Peyer's patch (tissue), 4 donors: ENCODE data around the gene OR51A7.

ENCODE experiments used
- POLR2A ChIP-seq, 2 donors: fragments of 450-650 bp; IDR thresholded peaks; one replicate each; pipeline ENCODE4 v1.5.1; 2017; ENCODE audit warnings: antibody characterized with exemption in 2 of 2, mild to moderate bottlenecking in 2 of 2, moderate library complexity in 2 of 2
- TF ChIP-seq, protein P1 (sequence below), 6 experiments: fragments of 450-650 bp in 4 of 6; fragments of 200-600 bp in 2 of 6; sonication (generic) in 1 of 6; IDR thresholded peaks; one replicate each; pipeline ENCODE4 v1.5.1; 2017 to 2019; ENCODE audit warnings: antibody characterized with exemption in 6 of 6, mild to moderate bottlenecking in 3 of 6, moderate library complexity in 1 of 6

DNA sequence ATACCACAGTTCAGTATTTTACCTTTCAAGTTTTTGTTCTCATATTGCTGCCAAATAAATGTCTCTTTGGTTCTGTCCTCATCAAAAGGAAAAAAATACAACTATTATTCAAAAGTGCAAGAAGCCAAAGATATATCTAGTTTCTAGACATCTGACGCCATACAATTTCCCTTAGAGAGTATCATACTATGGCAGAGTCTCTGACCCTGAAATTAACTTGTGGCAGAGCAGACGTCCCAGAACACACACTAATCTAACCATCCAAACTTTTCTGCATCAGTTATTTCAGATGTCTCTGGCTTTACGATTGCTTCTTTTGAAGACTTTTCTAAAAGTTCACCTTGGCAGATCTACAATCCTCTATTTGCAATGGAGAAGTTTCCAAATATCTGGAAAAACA, 19.2 kb upstream of the OR51A7 start:
- TF ChIP-seq, protein P1, sequence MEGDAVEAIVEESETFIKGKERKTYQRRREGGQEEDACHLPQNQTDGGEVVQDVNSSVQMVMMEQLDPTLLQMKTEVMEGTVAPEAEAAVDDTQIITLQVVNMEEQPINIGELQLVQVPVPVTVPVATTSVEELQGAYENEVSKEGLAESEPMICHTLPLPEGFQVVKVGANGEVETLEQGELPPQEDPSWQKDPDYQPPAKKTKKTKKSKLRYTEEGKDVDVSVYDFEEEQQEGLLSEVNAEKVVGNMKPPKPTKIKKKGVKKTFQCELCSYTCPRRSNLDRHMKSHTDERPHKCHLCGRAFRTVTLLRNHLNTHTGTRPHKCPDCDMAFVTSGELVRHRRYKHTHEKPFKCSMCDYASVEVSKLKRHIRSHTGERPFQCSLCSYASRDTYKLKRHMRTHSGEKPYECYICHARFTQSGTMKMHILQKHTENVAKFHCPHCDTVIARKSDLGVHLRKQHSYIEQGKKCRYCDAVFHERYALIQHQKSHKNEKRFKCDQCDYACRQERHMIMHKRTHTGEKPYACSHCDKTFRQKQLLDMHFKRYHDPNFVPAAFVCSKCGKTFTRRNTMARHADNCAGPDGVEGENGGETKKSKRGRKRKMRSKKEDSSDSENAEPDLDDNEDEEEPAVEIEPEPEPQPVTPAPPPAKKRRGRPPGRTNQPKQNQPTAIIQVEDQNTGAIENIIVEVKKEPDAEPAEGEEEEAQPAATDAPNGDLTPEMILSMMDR (IDR thresholded peaks at IDR 0.05): no peak
- no peak for TF ChIP-seq POLR2A (IDR thresholded peaks at IDR 0.05)
